Amygdala (tissue), 56 donors: ENCODE measurements around the gene REXO5.

Source experiments
- DNase-seq, 56 donors: peaks; one replicate each; lab custom pipeline; 2025; lab: John Stamatoyannopoulos, UW

Gene REXO5

DNA sequence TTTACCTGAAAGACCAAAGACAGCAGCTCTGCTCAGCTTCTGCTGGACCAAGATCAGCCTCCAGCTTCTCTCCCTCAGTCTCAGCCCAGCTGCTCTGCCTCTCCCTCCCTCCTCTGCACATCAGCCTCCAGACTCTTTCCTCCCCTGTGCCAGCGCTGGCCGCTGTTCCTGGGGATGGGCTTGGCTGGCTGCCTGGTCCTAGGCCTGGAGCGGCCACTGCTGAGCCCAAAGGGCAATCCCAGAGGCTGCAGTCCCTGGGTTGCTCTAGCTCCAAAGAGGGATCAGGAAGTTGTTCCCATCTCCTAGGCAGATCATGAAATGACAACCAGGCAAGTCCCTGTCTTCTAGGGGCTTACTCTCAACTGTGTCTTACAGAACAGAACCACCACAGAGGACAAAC is 62.6 kb downstream of the REXO5 start:
- DNase-seq, result peak in 52 of 56 donors; percentile 4 to 85 (median 60)

DNA sequence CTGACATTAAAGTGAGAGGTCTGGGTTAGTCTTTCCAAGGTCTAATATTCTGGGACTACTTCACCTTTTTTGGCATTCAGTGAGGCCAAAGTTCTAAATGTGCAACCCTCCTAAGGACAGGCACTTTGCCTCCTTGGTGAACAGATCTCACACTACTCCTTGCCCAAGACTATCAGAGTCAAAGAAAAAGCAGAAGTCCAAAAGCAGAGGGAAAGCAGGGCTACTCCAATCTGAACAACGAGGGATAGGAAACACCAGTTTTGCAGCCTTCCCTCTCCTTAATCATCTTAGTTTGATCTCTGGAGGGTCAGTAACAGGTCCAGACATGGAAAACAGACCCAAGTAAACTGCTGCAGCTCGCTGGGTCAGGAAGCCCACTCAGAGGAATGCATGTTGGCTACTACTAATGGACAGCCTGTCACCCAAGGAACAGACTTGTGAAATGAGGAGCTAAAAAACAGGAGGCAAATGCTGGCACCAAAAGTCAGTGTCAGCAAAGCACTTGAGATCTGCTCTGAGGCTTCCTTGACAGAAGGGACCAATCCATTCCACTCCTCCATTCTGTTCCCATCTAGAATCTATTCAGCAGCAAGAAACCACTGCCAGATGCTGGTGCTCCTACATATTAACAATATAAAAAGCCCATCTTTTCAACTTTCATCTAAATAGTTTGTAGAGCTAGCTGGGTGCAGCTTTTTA is 63.9 kb downstream of the REXO5 start:
- DNase-seq, result no peak

DNA sequence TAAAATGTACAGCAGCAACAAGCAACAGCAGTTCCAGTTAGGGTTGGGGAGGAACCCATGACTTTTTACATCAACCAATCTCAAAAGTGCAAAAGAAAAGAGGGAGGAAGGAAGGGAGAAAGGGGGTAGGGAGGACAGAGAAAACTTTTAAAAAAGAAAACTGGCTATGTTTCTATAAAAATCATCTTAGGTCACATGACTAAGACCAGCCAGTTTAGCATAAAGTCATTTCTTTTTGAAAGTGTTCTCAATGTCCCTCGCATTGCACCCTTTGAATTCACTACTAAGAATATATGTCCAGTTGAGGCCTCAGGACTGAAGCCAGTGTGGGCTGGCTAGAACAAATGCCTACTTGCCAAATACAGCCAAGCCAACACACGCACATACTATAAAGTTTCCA is 64.9 kb downstream of the REXO5 start:
- DNase-seq, result no peak

GRCh38 chr16:20871941-20872815 is 65.9 kb downstream of the REXO5 start:
- DNase-seq, result no peak

DNA sequence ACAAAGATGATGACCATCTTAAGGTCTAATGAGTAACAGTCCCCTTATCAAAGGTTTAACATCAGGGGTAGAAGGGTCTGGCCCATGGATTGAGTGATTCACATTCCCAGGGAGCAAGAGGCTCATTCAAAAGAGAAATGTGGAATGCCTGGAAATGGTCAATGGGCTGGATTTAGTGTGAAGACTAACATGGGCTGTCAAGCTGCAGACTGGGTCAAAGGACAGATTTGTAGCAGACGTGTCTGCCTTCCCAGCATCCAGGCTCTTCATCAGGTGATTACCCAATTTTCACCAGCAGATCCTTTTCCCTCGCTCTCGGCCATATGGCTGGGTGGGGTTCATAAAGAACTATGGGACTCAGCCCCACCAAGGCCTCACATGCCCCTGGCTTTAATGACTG is 67.0 kb downstream of the REXO5 start:
- DNase-seq, result no peak

- no peak for DNase-seq
These were observed 67.8 kb downstream of the REXO5 start for GRCh38 chr16:20874088-20874581.

DNA sequence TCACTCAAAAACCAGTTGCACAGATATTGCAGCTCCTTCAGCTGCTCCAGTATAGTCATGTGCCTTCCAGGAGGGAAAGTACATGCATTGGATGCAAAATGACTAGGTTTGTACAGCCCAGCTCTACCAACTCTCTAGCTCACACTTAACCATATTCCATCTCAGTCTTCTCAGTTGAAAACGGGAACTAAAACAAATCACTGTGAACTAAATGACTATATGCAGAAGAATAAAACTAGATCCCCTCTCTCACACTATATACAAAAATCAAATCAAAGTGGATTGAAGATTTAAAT is 69.0 kb downstream of the REXO5 start:
- DNase-seq, result no peak

- no peak for DNase-seq
These were observed 72.4 kb downstream of the REXO5 start for GRCh38 chr16:20878682-20879147.

GRCh38 chr16:20879175-20880040 is 73.1 kb downstream of the REXO5 start:
- no peak for DNase-seq

- no peak for DNase-seq
These were observed 74.7 kb downstream of the REXO5 start for GRCh38 chr16:20880867-20881502.

GRCh38 chr16:20881503-20881878 is 75.2 kb downstream of the REXO5 start:
- no peak for DNase-seq

- DNase-seq, result no peak
These were observed 77.4 kb downstream of the REXO5 start for GRCh38 chr16:20883554-20884239.

GRCh38 chr16:20884240-20884556 is 77.9 kb downstream of the REXO5 start:
- DNase-seq, result no peak

GRCh38 chr16:20886320-20886719 is 80.0 kb downstream of the REXO5 start:
- DNase-seq, result no peak

DNA sequence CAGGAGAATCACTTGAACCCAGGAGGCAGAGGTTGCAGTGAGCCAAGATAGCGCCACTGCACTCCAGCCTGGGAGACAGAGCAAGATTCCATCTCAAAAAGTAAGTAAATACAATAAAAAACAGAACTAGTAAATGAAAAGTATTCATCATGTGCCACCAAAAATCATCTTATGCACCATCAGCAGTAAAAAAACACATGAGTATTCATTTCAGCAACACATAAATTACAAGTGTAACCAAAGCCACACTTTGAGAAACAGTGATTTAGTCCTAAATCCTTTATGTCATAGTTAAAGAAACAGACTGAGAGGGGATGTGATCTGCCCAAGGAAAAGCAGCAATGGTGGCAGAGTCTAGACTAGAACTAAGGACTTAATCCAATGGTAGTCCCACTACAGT is 80.9 kb downstream of the REXO5 start:
- no peak for DNase-seq

GRCh38 chr16:20889625-20890275 is 83.4 kb downstream of the REXO5 start:
- no peak for DNase-seq

DNA sequence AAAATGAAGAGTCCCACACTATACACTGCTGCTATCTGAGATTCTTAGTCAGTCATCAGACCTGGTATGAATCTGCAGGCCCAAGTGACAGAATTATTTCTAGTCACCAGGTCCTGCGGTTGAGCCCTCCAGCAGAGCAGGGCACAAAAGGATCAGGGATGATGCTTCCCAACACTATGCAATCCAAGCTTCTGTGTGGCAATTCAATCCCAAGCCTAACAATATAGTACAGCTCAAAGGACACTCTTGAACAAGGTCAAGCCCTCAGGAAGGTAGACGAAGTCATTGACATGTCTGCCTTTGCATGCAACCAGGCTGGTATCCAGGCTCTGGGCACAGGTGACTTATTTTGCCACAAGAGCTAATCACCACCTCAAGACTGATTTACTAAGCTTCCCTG is 88.1 kb downstream of the REXO5 start:
- no peak for DNase-seq

- DNase-seq, result no peak
These were observed 91.0 kb downstream of the REXO5 start for GRCh38 chr16:20897253-20897897.

- DNase-seq, result no peak
These were observed 91.6 kb downstream of the REXO5 start for GRCh38 chr16:20897922-20898321.
